HepG2 (cell line): ENCODE measurements around the gene ATM. TPM values are rescaled to one million over a fixed set of nuclear protein-coding genes. Genes with fewer than 3 reads are reported as not detected.

Source experiments
- ATAC-seq: fragments of 200-7000 bp; cut with Tn5 transposase; 3 replicates; pipeline ENCODE4 v1.9.1; 2020; ENCODE audit warnings: mild to moderate bottlenecking, moderate library complexity
- BruUV-seq: library from RNA; stranded (reverse); fragments of 400-500 nt; replicated peaks from 2 replicates; lab custom pipeline; 2021; lab: Mats Ljungman, UMichigan
- CTCF ChIA-PET: fragments of 300-600 bp; formaldehyde crosslinking; extraction: SDS; loops from one replicate; lab custom pipeline; 2021; ENCODE audit warnings: low total read pairs, inconsistent platforms, low intra/inter-chr PET ratio; lab: Yijun Ruan, JAX
- POLR2A ChIA-PET: fragments of 350-600 bp; sonication (Branson Sonifier 250); formaldehyde crosslinking; loops from one replicate; lab custom pipeline; 2020; ENCODE audit warnings: antibody characterized with exemption, inconsistent platforms; lab: Yijun Ruan, JAX
- DNase-seq: peaks from one replicate; pipeline ENCODE4 v3.0.0-alpha.2; 2015; ENCODE audit warnings: low spot score
- FAIRE-seq: peaks from 3 replicates; lab custom pipeline; 2011; peaks lifted over from hg19 to GRCh38; lab: Jason Lieb, UNC
- H2AFZ ChIP-seq: one replicate; pipeline ENCODE4 v1.6.1; 2011; ENCODE audit warnings: low read length, inconsistent platforms
- H3K27ac ChIP-seq: fragments of 300-600 bp; 3 replicates; pipeline ENCODE4 v1.8.0; 2011; ENCODE audit warnings: mixed run types, mild to moderate bottlenecking, mixed read lengths, low read length, inconsistent platforms; ENCODE audit not compliant: insufficient read depth; ENCODE audit errors: extremely low read length
- H3K27me3 ChIP-seq, 2 experiments: fragments of 200-600 bp in 1 of 2; 2 replicates in 1 of 2; 3 replicates in 1 of 2; pipeline versions ENCODE4 v1.6.0 to v1.8.0; 2011; ENCODE audit warnings: low read length in 2 of 2, mild to moderate bottlenecking in 2 of 2, moderate library complexity in 2 of 2, inconsistent platforms in 1 of 2; ENCODE audit not compliant: insufficient read depth in 2 of 2, control insufficient read depth in 1 of 2
- H3K36me3 ChIP-seq, 2 experiments: fragments of 200-600 bp in 1 of 2; replicated peaks in 1 of 2; 2 replicates in 1 of 2; 3 replicates in 1 of 2; pipeline versions ENCODE4 v1.5.1 to v1.8.0; 2011; ENCODE audit warnings: low read length in 2 of 2, inconsistent platforms in 1 of 2; ENCODE audit not compliant: insufficient read depth in 2 of 2, control insufficient read depth in 1 of 2
- H3K4me1 ChIP-seq: 2 replicates; pipeline ENCODE4 v1.5.1; 2012; ENCODE audit warnings: low read length, inconsistent platforms; ENCODE audit not compliant: insufficient read depth
- H3K4me2 ChIP-seq: 2 replicates; pipeline ENCODE4 v1.6.0; 2011; ENCODE audit warnings: low read depth, low read length, inconsistent platforms
- H3K4me3 ChIP-seq, 3 experiments: fragments of 200-600 bp in 1 of 3; sonication (generic), shearing (Covaris generic) in 1 of 3; replicated peaks in 1 of 3; 2 replicates each; pipeline ENCODE4 v1.5.1; 2011 to 2016; ENCODE audit warnings: low read length in 3 of 3, inconsistent platforms in 2 of 3, low read depth in 2 of 3, mild to moderate bottlenecking in 2 of 3, control low read depth in 1 of 3, mixed read lengths in 1 of 3; ENCODE audit not compliant: insufficient read depth in 1 of 3
- H3K79me2 ChIP-seq: one replicate; pipeline ENCODE4 v1.6.1; 2011; ENCODE audit warnings: low read length, inconsistent platforms; ENCODE audit not compliant: insufficient read depth
- H3K9ac ChIP-seq: 2 replicates; pipeline ENCODE4 v1.6.0; 2011; ENCODE audit warnings: mild to moderate bottlenecking, low read depth, low read length, inconsistent platforms; ENCODE audit not compliant: insufficient read depth
- H3K9me3 ChIP-seq: 2 replicates; pipeline ENCODE4 v1.5.1; 2012; ENCODE audit warnings: mild to moderate bottlenecking, low read length
- H4K20me1 ChIP-seq: 2 replicates; pipeline ENCODE4 v1.6.0; 2011; ENCODE audit warnings: inconsistent platforms, mild to moderate bottlenecking, low read length, moderate library complexity; ENCODE audit not compliant: insufficient read depth
- EED ChIP-seq: sonication (generic); formaldehyde crosslinking; IDR thresholded peaks from 2 replicates; pipeline ENCODE4 v1.5.0; 2020; ENCODE audit warnings: mild to moderate bottlenecking, missing genetic modification reagents
- EZH2 ChIP-seq: conservative IDR thresholded peaks from 2 replicates; pipeline ENCODE4 v1.6.1; 2012; ENCODE audit warnings: mild to moderate bottlenecking, low read depth, low read length, moderate library complexity
- GTF2F1 ChIP-seq: fragments of 150-350 bp; IDR thresholded peaks from 2 replicates; pipeline ENCODE4 v1.6.1; 2014; ENCODE audit warnings: low read length
- GZF1 ChIP-seq: sonication (generic); formaldehyde crosslinking; IDR thresholded peaks from 2 replicates; pipeline ENCODE4 v1.5.1; 2020; ENCODE audit warnings: mild to moderate bottlenecking, missing genetic modification reagents
- HNRNPH1 ChIP-seq: fragments of 200-400 bp; formaldehyde crosslinking; optimal IDR thresholded peaks from 2 replicates; pipeline ENCODE3; 2017; ENCODE audit warnings: mild to moderate bottlenecking, low read depth, low read length
- MAFG ChIP-seq: sonication (generic); formaldehyde crosslinking; IDR thresholded peaks from 2 replicates; pipeline ENCODE4 v1.5.1; 2020; ENCODE audit warnings: mild to moderate bottlenecking, missing genetic modification reagents
- MATR3 ChIP-seq: sonication (generic); formaldehyde crosslinking; IDR thresholded peaks from 2 replicates; pipeline ENCODE4 v1.4.0; 2020; ENCODE audit warnings: missing genetic modification reagents
- MBD4 ChIP-seq: IDR thresholded peaks from 2 replicates; pipeline ENCODE4 v1.6.1; 2012; ENCODE audit warnings: low read length, inconsistent platforms, borderline replicate concordance
- PRDM15 ChIP-seq: sonication (generic); formaldehyde crosslinking; IDR thresholded peaks from 2 replicates; pipeline ENCODE4 v1.4.0; 2020; ENCODE audit warnings: missing genetic modification reagents
- RFX1 ChIP-seq: fragments of 450-650 bp; IDR thresholded peaks from 2 replicates; pipeline ENCODE4 v1.6.1; 2017
- SMYD3 ChIP-seq: sonication (generic); formaldehyde crosslinking; IDR thresholded peaks from 2 replicates; pipeline ENCODE4 v1.8.1; 2023; ENCODE audit warnings: mild to moderate bottlenecking, missing genetic modification reagents
- ZFP37 ChIP-seq: sonication (generic); formaldehyde crosslinking; IDR thresholded peaks from 2 replicates; pipeline ENCODE4 v1.4.0; 2020; ENCODE audit warnings: missing genetic modification reagents, borderline replicate concordance
- ZNF343 ChIP-seq: sonication (generic); formaldehyde crosslinking; IDR thresholded peaks from 2 replicates; pipeline ENCODE4 v1.4.0; 2020; ENCODE audit warnings: mild to moderate bottlenecking, missing genetic modification reagents
- ZNF484 ChIP-seq: sonication (generic); formaldehyde crosslinking; IDR thresholded peaks from 2 replicates; pipeline ENCODE4 v1.5.1; 2020; ENCODE audit warnings: mild to moderate bottlenecking, low read depth, missing genetic modification reagents, borderline replicate concordance
- ZNF780A ChIP-seq: sonication (generic); formaldehyde crosslinking; IDR thresholded peaks from 2 replicates; pipeline ENCODE4 v1.8.0; 2022; ENCODE audit warnings: mild to moderate bottlenecking, missing genetic modification reagents, moderate library complexity
- in situ Hi-C: cut with HindIII; loops from 2 replicates; pipeline ENCODE4 v1.10.0; 2017; ENCODE audit warnings: low pct_unique_long_range_greater_than_20kb; ENCODE audit not compliant: extremely low pct_ligation_motif_present
- intact Hi-C: fragments of 100-400 bp; cut with micrococcal nuclease; formaldehyde crosslinking; loops from one replicate; pipeline ENCODE4 v1.10.0; 2022; ENCODE audit not compliant: unreplicated experiment
- polyA plus RNA-seq, 8 experiments: library from polyadenylated mRNA; depleted of rRNA in 3 of 8; stranded (reverse) in 7 of 8; unstranded in 1 of 8; fragments of >200 nt; fragmentation: Illumina TruSeq in 4 of 8; extraction: Trizol in 4 of 8; gene quantifications; 2 replicates each; pipeline versions ENCODE4 v1.2.1 to v1.2.3, GENCODE V29; 2011 to 2016; ENCODE audit warnings: low read depth in 4 of 8, missing spikeins in 1 of 8, mixed read lengths in 1 of 8; ENCODE audit not compliant: insufficient read depth in 1 of 8
- total RNA-seq, 5 experiments: library from RNA; depleted of rRNA; stranded (reverse); fragments of >200 nt; fragmentation: Illumina TruSeq; extraction: Trizol; gene quantifications; 2 replicates each; pipeline ENCODE4 v1.2.3, GENCODE V29; 2016; ENCODE audit warnings: low read depth in 1 of 5
- TF ChIP-seq, protein P1 (sequence below): sonication (generic); formaldehyde crosslinking; IDR thresholded peaks from 2 replicates; pipeline ENCODE4 v1.5.0; 2020; ENCODE audit warnings: missing genetic modification reagents, mild to moderate bottlenecking, borderline replicate concordance
- TF ChIP-seq, protein P2 (sequence below): sonication (generic); formaldehyde crosslinking; IDR thresholded peaks from 2 replicates; pipeline ENCODE4 v1.4.0; 2020; ENCODE audit warnings: mild to moderate bottlenecking, missing genetic modification reagents, borderline replicate concordance
- TF ChIP-seq, protein P3 (sequence below): sonication (generic); formaldehyde crosslinking; IDR thresholded peaks from 2 replicates; pipeline ENCODE4 v1.8.0; 2022; ENCODE audit warnings: mild to moderate bottlenecking, missing genetic modification reagents, moderate library complexity

ATM gene
- total and polyA plus RNA-seq, 2 of the 13 experiments (the other 11 are each of a cell fraction or from before 2014, with no cell fraction given): 40.0 to 71.6 TPM

- Histone ChIP-seq H3K9me3 (no peaks in the 10 kb centered on the region), H4K20me1 (no peaks in the 10 kb centered on the region), H3K4me2 (no peak overlapping the region), H3K79me2 (peaks cover 4% of the 10 kb centered on the region), H3K4me3 (no peak overlapping the region), H3K27me3 (no peaks in the 10 kb centered on the region), H3K27ac (no peak overlapping the region), H3K9ac (no peak overlapping the region), H3K36me3 (peaks cover 5 to 41% of the 10 kb centered on the region in 2 experiments; a peak in 4 of 5 replicates), H2AFZ (no peak overlapping the region), H3K4me1 (peaks cover 26% of the 10 kb centered on the region)
- ATAC-seq (no peak), FAIRE-seq (no peak), DNase-seq (no peak)
- BruUV-seq: no TSS peak
- TF ChIP-seq, protein P1, sequence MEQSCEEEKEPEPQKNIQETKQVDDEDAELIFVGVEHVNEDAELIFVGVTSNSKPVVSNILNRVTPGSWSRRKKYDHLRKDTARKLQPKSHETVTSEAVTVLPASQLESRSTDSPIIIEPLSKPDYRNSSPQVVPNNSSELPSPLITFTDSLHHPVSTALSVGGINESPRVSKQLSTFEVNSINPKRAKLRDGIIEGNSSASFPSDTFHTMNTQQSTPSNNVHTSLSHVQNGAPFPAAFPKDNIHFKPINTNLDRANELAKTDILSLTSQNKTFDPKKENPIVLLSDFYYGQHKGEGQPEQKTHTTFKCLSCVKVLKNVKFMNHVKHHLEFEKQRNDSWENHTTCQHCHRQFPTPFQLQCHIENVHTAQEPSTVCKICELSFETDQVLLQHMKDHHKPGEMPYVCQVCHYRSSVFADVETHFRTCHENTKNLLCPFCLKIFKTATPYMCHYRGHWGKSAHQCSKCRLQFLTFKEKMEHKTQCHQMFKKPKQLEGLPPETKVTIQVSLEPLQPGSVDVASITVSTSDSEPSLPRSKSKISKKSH (CRISPR knock-in tag): no peak
- no peak for TF ChIP-seq PRDM15 (CRISPR knock-in tag)
- TF ChIP-seq ZNF343: no peak
- TF ChIP-seq MATR3 (CRISPR knock-in tag): no peak
- no peak for TF ChIP-seq HNRNPH1
- no peak for TF ChIP-seq GZF1 (CRISPR knock-in tag)
- TF ChIP-seq ZNF484 (CRISPR knock-in tag): no peak
- TF ChIP-seq GTF2F1: no peak
- no peak for TF ChIP-seq SMYD3 (CRISPR knock-in tag)
- no peak for TF ChIP-seq EED (CRISPR knock-in tag)
- TF ChIP-seq, protein P2, sequence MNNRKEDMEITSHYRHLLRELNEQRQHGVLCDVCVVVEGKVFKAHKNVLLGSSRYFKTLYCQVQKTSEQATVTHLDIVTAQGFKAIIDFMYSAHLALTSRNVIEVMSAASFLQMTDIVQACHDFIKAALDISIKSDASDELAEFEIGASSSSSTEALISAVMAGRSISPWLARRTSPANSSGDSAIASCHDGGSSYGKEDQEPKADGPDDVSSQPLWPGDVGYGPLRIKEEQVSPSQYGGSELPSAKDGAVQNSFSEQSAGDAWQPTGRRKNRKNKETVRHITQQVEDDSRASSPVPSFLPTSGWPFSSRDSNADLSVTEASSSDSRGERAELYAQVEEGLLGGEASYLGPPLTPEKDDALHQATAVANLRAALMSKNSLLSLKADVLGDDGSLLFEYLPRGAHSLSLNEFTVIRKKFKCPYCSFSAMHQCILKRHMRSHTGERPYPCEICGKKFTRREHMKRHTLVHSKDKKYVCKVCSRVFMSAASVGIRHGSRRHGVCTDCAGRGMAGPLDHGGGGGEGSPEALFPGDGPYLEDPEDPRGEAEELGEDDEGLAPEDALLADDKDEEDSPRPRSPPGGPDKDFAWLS (CRISPR knock-in tag): no peak
- TF ChIP-seq MBD4: no peak
- TF ChIP-seq, protein P3, sequence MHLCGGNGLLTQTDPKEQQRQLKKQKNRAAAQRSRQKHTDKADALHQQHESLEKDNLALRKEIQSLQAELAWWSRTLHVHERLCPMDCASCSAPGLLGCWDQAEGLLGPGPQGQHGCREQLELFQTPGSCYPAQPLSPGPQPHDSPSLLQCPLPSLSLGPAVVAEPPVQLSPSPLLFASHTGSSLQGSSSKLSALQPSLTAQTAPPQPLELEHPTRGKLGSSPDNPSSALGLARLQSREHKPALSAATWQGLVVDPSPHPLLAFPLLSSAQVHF (CRISPR knock-in tag): no peak
- no peak for TF ChIP-seq ZNF780A (CRISPR knock-in tag)
- TF ChIP-seq EZH2: no peak
- TF ChIP-seq MAFG: no peak
- TF ChIP-seq RFX1: no peak
- TF ChIP-seq ZFP37 (CRISPR knock-in tag): no peak
- in situ Hi-C loops (no loop called here), intact Hi-C loops (no loop called here)
- ChIA-PET POLR2A (no interaction called here), CTCF (no interaction called here)
Observed at GRCh38 chr11:108239076-108239475, 16.2 kb downstream of the ATM start.
